Thyroid gland (tissue), 4 donors: ENCODE measurements around the gene UFSP2. TPM values are rescaled to one million over a fixed set of nuclear protein-coding genes. Genes with fewer than 3 reads are reported as not detected.

Experiments
- DNase-seq, 2 donors: peaks; one replicate each; pipeline ENCODE4 v3.0.0-alpha.2; 2019
- H3K27ac ChIP-seq, 3 donors: fragments of 200-600 bp; sonication (generic); 1 replicate in 2 of 3; 2 replicates in 1 of 3; pipeline ENCODE4 v1.5.1; 2016 to 2019; ENCODE audit warnings: mild to moderate bottlenecking in 1 of 3, moderate library complexity in 1 of 3
- H3K27me3 ChIP-seq: fragments of 200-600 bp; sonication (generic); one replicate; pipeline ENCODE4 v1.5.1; 2019
- H3K36me3 ChIP-seq, 2 donors: fragments of 200-600 bp; sonication (generic); one replicate each; pipeline ENCODE4 v1.5.1; 2016 to 2019
- H3K4me1 ChIP-seq, 2 donors: fragments of 200-600 bp; sonication (generic); one replicate each; pipeline ENCODE4 v1.5.1; 2017 to 2019
- H3K4me3 ChIP-seq, 3 donors: fragments of 200-600 bp; sonication (generic); replicated peaks in 1 of 3; 1 replicate in 2 of 3; 2 replicates in 1 of 3; pipeline ENCODE4 v1.5.1; 2016; ENCODE audit warnings: mild to moderate bottlenecking in 1 of 3
- H3K9me3 ChIP-seq: fragments of 200-600 bp; sonication (generic); one replicate; pipeline ENCODE4 v1.5.1; 2017
- POLR2A ChIP-seq, 2 donors: fragments of 450-650 bp; IDR thresholded peaks; one replicate each; pipeline ENCODE4 v1.6.1; 2017; ENCODE audit warnings: antibody characterized with exemption in 2 of 2, mild to moderate bottlenecking in 2 of 2, moderate library complexity in 1 of 2
- WGBS, 2 donors: methylation state at CpG; one replicate each; pipeline ENCODE4 v1.1.5; 2017; 5-methylcytosine and 5-hydroxymethylcytosine counted together
- intact Hi-C: fragments of 100-400 bp; cut with DNase I; formaldehyde crosslinking; loops from one replicate; pipeline ENCODE4 v1.15.1; 2023
- small RNA-seq: library from RNA; depleted of rRNA; stranded (forward); fragments of <200 nt; gene quantifications from one replicate; pipeline ENCODE3, GENCODE V24; 2016
- total RNA-seq, 4 donors: library from RNA; depleted of rRNA; stranded (reverse); fragments of >200 nt; gene quantifications; one replicate each; pipeline ENCODE4 v1.2.3, GENCODE V29; 2016
- TF ChIP-seq, protein P1 (sequence below), 6 experiments: fragments of 200-600 bp in 3 of 6; fragments of 450-650 bp in 3 of 6; sonication (generic) in 3 of 6; IDR thresholded peaks; one replicate each; pipeline ENCODE4 v1.5.1; 2016 to 2019; ENCODE audit warnings: antibody characterized with exemption in 6 of 6, mild to moderate bottlenecking in 2 of 6, inconsistent platforms in 1 of 6, moderate library complexity in 1 of 6

UFSP2 gene
- total RNA-seq, 4 donors from 2014 or later = 44.1 to 59.5 (median 53.4) TPM

DNA sequence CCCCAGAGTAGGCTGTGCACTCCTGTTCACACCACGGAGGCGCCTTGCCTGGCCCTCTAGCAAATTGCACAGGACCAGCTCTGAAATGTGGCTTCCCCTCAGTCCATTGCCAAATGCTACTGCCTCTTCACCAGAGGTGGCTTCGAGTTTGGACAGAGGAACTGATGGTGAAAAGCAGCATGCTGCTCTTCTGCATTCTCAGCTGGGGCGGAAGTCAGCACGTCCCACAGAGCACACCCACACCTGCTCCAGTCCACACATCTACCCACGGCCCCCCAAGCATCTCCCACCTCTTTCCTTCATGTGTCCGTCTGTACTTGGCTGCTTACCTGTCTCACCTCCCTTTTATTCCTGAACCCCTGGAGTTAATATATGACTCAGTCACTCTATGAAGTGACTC is 73.6 kb downstream of the UFSP2 start:
- intact Hi-C loops = no loop called here
- 91 to 93% methylated on average over 7 of the region's 7 CpGs for WGBS, 2 donors
- Histone ChIP-seq H3K27me3 (no peaks in the 10 kb centered on the region), H3K4me1 (peaks cover 0 to 6% of the 10 kb centered on the region in 2 donors), H3K27ac (no peak overlapping the region), H3K36me3 (peaks cover 3 to 13% of the 10 kb centered on the region in 2 donors), H3K9me3 (no peaks in the 10 kb centered on the region), H3K4me3 (no peak overlapping the region)
- no peak for DNase-seq
- TF ChIP-seq POLR2A (IDR thresholded peaks at IDR 0.05) = no peak
- TF ChIP-seq, protein P1, sequence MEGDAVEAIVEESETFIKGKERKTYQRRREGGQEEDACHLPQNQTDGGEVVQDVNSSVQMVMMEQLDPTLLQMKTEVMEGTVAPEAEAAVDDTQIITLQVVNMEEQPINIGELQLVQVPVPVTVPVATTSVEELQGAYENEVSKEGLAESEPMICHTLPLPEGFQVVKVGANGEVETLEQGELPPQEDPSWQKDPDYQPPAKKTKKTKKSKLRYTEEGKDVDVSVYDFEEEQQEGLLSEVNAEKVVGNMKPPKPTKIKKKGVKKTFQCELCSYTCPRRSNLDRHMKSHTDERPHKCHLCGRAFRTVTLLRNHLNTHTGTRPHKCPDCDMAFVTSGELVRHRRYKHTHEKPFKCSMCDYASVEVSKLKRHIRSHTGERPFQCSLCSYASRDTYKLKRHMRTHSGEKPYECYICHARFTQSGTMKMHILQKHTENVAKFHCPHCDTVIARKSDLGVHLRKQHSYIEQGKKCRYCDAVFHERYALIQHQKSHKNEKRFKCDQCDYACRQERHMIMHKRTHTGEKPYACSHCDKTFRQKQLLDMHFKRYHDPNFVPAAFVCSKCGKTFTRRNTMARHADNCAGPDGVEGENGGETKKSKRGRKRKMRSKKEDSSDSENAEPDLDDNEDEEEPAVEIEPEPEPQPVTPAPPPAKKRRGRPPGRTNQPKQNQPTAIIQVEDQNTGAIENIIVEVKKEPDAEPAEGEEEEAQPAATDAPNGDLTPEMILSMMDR (IDR thresholded peaks at IDR 0.05) = no peak

GRCh38 chr4:185351691-185352090 is 74.1 kb downstream of the UFSP2 start:
- Histone ChIP-seq H3K27ac (no peak overlapping the region), H3K9me3 (no peaks in the 10 kb centered on the region), H3K4me1 (peaks cover 0 to 6% of the 10 kb centered on the region in 2 donors), H3K36me3 (peaks cover 3 to 13% of the 10 kb centered on the region in 2 donors), H3K27me3 (no peaks in the 10 kb centered on the region), H3K4me3 (no peak overlapping the region)
- DNase-seq = no peak
- TF ChIP-seq POLR2A (IDR thresholded peaks at IDR 0.05) = no peak
- TF ChIP-seq, protein P1 (IDR thresholded peaks at IDR 0.05) = no peak
- 77 to 78% methylated on average over 13 of the region's 13 CpGs for WGBS, 2 donors
- intact Hi-C loops = no loop called here

Small RNAs within 50 kb of the gene (small RNA-seq; reads per million reads assigned to genes)
- not detected for gene RF00019

Other genes starting within 250 kb of the UFSP2 start
- 10 to 100 TPM; 44.5 to 63.3 (median 59.1) TPM for gene CFAP97, start 222.0 kb downstream of the UFSP2 start, total RNA-seq
- gene SNX25, start 216.4 kb downstream of the UFSP2 start, total RNA-seq = 10 to 100 TPM; 36.9 to 71.3 (median 42.7) TPM
- gene LRP2BP, start 30.0 kb downstream of the UFSP2 start, total RNA-seq = 1 to 10 TPM; 1.4 to 3.1 (median 2.3) TPM
- 10 to 100 TPM in 2 of 4 donors, 1 to 10 TPM in 2; 3.8 to 17.1 (median 9.8) TPM for gene ANKRD37, start 29.1 kb downstream of the UFSP2 start, total RNA-seq
- gene CCDC110, start 45.8 kb upstream of the UFSP2 start, total RNA-seq = 10 to 100 TPM in 2 of 4 donors, 1 to 10 TPM in 2; 6.8 to 22.1 (median 10.4) TPM
- gene PDLIM3, start 109.5 kb upstream of the UFSP2 start, total RNA-seq = 100 to 1,000 TPM; 124 to 411 (median 252) TPM